Fibroblast of the aortic adventitia (primary cell): Measurements from ENCODE around the gene TNFSF15. TPM values are rescaled to one million over a fixed set of nuclear protein-coding genes. Genes with fewer than 3 reads are reported as not detected.
"Not testable (repeated sequence)": the region's sequence is repeated elsewhere in the genome, so short reads cannot be mapped to it uniquely, and the experiment has no call there.

ENCODE experiments used
- DNase-seq: peaks from one replicate; pipeline ENCODE4 v3.0.0-alpha.2; 2010; ENCODE audit warnings: low read depth
- H3K4me3 ChIP-seq: 2 replicates; pipeline ENCODE4 v1.5.1; 2011; ENCODE audit warnings: low read depth, mild to moderate bottlenecking, control low read depth, low read length, moderate library complexity
- CTCF ChIP-seq: IDR thresholded peaks from 2 replicates; pipeline ENCODE4 v1.5.1; 2011; ENCODE audit warnings: mild to moderate bottlenecking, low read length, control low read depth, inconsistent platforms; ENCODE audit not compliant: insufficient read depth
- total RNA-seq: library from RNA; depleted of rRNA; stranded (reverse); fragments of >200 nt; gene quantifications from 2 replicates; pipeline ENCODE4 v1.2.3, GENCODE V29; 2012; ENCODE audit warnings: low replicate concordance

Gene TNFSF15
- total RNA-seq, 1 donor: 2.4 TPM

DNA sequence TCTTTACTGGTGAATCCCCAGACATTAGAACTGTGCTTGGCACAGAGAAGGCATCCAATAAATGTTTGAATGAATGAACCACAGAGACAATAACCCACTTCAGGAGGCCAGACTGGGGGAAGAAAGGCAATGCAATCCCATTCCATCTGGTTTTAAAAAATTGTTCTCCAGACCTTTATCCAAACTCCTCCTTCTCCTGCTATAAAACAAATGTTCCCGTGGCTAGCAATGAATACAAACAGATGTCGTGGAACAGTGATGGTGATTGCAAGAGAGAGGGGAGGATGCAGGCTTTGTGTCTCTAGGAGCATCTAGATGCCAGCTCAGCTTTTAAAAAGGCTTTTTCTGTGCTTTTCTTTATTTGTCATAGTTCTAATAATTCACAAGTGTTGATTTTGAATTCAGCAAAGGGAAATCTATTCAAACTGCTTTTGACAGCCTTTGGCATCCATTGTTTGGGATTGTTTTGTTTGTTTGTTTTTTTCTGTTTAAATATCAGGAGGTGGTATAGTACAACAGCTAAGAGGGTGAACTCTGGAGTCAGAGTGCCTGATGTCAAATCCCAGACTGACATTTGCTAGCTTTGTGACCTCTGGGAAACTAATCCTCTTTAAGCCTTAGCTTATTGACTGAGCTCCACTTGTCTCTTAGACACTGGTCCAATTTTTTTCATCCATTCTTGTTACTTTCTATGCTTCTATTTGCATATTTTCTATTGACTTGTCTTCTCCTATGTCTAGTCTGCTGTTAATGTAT is 59.1 kb downstream of the TNFSF15 start:
- no peak for TF ChIP-seq CTCF
- DNase-seq: peak; percentile 48
- no peak overlapping the region for H3K4me3 ChIP-seq

- no peak for TF ChIP-seq CTCF
- H3K4me3 ChIP-seq: no peak overlapping the region
- DNase-seq: no peak
Observed at GRCh38 chr9:114745879-114746550, 59.8 kb downstream of the TNFSF15 start.

GRCh38 chr9:114745108-114745848 is 60.6 kb downstream of the TNFSF15 start:
- TF ChIP-seq CTCF: no peak
- DNase-seq: peak; percentile 73

DNA sequence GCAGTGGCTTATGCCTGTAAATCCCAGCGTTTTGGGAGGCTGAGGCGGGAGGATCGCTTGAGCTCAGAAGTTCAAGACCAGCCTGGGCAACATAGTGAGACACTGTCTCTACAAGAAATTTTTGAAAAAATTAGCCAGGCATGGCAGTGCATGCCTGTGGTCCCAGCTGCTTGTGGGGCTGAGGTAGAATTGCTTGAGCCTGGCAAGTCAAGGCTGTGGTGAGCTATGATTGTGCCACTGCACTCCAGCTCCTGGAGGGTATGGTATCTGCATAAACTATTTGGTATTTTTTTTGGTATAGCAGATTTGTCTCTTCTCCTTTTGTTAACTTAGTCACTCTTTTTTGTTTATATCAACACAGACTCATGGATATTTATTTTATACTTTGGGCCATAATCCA is 62.4 kb downstream of the TNFSF15 start:
- no peak for TF ChIP-seq CTCF
- DNase-seq: no peak
- H3K4me3 ChIP-seq: no peak overlapping the region

More at GRCh38 chr9:114745108-114745848, 60.6 kb downstream of the TNFSF15 start:
- H3K4me3 ChIP-seq: no peak overlapping the region

- DNase-seq: peak; percentile 41
- H3K4me3 ChIP-seq: no peak overlapping the region
- no peak for TF ChIP-seq CTCF
Observed at GRCh38 chr9:114742947-114743346, 62.9 kb downstream of the TNFSF15 start.

DNA sequence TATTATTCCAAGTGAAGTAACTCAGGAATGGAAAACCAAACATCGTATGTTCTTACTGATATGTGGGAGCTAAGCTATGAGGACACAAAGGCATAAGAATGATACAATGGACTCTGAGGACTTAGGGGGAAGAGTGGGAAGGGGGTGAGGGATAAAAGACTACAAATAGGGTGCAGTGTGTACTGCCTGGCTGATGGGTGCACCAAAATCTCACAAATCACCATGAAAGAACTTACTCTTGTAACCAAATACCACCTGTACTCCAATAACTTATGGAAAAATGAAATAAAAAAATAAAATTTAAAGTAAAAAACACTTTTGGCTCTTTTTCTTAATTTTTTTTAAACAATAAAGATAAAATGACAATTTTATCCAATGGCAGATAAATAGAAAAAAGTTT is 64.3 kb downstream of the TNFSF15 start:
- not testable (repeated sequence) for H3K4me3 ChIP-seq, DNase-seq

GRCh38 chr9:114738581-114739316 is 67.1 kb downstream of the TNFSF15 start:
- peak; percentile 92 for DNase-seq
- H3K4me3 ChIP-seq: no peak overlapping the region
- peak; percentile 82 for TF ChIP-seq CTCF
